GM10248 (cell line): Measurements from ENCODE around the gene SLC22A1.

Source experiments
- CTCF ChIA-PET: fragments of 300-600 bp; sonication (Branson Sonifier 250); formaldehyde crosslinking; extraction: SDS; loops from one replicate; lab custom pipeline; 2021; ENCODE audit warnings: antibody characterized with exemption; lab: Yijun Ruan, JAX
- POLR2A ChIA-PET: fragments of 350-650 bp; sonication (Branson Sonifier 250); formaldehyde crosslinking; extraction: SDS; loops from one replicate; lab custom pipeline; 2020; ENCODE audit warnings: antibody characterized with exemption; lab: Yijun Ruan, JAX
- DNase-seq: peaks from one replicate; pipeline ENCODE4 v3.0.0; 2012; ENCODE audit errors: extremely low spot score
- TF ChIP-seq, protein P1 (sequence below): IDR thresholded peaks from 2 replicates; pipeline ENCODE4 v1.5.1; 2012; ENCODE audit warnings: mild to moderate bottlenecking, low read depth; ENCODE audit errors: extremely low read depth, missing control alignments, control extremely low read depth

SLC22A1 gene

DNA sequence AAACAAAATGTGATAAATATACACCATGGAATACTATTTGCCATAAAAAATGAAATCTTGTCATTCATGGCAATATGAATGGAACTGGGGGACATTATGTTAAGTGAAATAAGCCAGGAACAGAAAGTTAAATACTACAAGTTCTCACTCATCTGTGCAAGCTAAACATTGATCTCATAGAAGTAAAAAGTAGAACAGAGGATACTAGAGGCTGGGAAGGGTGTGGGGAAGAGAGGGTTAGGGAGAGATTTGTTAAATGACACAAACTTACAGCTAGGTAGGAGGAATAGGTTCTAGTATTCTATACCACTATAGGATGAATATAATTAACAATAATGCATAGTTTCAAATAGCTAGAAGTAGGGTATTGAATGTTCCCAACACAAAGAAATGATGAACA is 76.0 kb downstream of the SLC22A1 start:
- CTCF ChIA-PET: interaction anchor here (2.3 kb wide), 1 partner anchor 8 kb away, joined by 5 read pairs; no protein-coding TSS in a partner anchor

DNA sequence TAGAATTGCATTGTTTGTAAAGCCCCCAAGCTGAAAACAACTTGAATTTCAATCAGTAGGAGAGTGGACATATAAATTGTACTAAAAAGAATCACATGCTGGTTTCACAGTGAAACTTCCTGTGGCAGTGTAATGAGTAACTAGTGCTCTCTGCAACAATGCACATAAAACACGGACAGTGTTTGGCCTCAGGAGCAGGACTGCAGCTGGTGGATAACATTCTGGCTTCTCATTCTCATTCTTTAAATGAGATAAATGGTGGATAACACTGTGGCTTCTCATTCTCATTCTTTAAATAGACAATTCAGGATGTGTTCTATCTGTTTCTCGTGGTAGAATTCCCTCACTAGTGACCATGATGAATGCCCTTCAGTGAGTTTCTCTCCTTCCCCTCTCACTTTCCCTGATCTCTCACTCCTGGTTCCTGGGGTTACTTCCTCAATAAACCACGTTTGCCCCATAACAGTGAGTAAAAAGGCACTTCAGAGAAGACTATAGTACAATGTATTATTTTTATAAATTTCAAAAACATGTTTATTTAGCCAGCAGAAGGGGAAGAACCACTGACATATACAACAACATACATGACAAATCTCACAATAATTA is 77.1 kb downstream of the SLC22A1 start:
- POLR2A ChIA-PET: no interaction called here
- no peak for DNase-seq
- TF ChIP-seq, protein P1, sequence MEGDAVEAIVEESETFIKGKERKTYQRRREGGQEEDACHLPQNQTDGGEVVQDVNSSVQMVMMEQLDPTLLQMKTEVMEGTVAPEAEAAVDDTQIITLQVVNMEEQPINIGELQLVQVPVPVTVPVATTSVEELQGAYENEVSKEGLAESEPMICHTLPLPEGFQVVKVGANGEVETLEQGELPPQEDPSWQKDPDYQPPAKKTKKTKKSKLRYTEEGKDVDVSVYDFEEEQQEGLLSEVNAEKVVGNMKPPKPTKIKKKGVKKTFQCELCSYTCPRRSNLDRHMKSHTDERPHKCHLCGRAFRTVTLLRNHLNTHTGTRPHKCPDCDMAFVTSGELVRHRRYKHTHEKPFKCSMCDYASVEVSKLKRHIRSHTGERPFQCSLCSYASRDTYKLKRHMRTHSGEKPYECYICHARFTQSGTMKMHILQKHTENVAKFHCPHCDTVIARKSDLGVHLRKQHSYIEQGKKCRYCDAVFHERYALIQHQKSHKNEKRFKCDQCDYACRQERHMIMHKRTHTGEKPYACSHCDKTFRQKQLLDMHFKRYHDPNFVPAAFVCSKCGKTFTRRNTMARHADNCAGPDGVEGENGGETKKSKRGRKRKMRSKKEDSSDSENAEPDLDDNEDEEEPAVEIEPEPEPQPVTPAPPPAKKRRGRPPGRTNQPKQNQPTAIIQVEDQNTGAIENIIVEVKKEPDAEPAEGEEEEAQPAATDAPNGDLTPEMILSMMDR: no peak
- CTCF ChIA-PET: no interaction called here

More for the DNA sequence above, 76.0 kb downstream of the SLC22A1 start:
- TF ChIP-seq, protein P1: no peak
- POLR2A ChIA-PET: no interaction called here
- no peak for DNase-seq

- TF ChIP-seq, protein P1: no peak
- DNase-seq: no peak
- ChIA-PET CTCF (no interaction called here), POLR2A (no interaction called here)
Observed at GRCh38 chr6:160201061-160201460, 79.4 kb downstream of the SLC22A1 start.

GRCh38 chr6:160202411-160202810 is 80.8 kb downstream of the SLC22A1 start:
- CTCF ChIA-PET: no interaction called here
- POLR2A ChIA-PET: no interaction called here
- TF ChIP-seq, protein P1: no peak
- no peak for DNase-seq

GRCh38 chr6:160203076-160203475 is 81.5 kb downstream of the SLC22A1 start:
- ChIA-PET POLR2A (interaction anchor here (0.6 kb wide), 1 partner anchor 442 kb away, joined by 5 read pairs; no protein-coding TSS in a partner anchor), CTCF (no interaction called here)
- no peak for DNase-seq
- TF ChIP-seq, protein P1: no peak

DNA sequence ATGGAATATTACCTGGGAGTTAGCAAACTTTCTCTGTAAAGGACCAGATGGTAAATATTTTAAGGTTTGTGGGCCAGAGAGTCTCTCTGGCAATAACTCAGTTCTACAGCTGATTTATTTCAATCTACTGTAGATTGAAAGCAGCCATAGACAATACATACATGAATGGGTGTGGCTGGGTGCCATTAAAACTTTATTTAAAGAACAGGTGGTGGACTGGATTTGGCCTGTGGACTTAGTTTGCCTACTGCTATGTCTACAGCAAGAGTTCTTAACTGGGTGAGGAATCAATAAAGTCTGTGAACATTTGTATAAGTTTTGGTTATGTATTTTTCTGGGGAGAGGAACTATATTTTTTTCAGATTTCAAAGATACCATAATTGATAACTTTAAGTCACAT is 81.9 kb downstream of the SLC22A1 start:
- ChIA-PET POLR2A (interaction anchor here (0.6 kb wide), 1 partner anchor 443 kb away, joined by 5 read pairs; no protein-coding TSS in a partner anchor), CTCF (no interaction called here)
- TF ChIP-seq, protein P1: no peak
- no peak for DNase-seq
